ENCODE measurements around the gene GRIN2A.

- TF ChIP-seq EZH2phosphoT487 (IDR thresholded peaks at IDR 0.05; ENCODE audit: insufficient read depth, low read depth) (no peak), EZH2 (IDR thresholded peaks at IDR 0.05; ENCODE audit: insufficient read depth, poor library complexity, severe bottlenecking) (no peak)
These were observed 383.2 kb downstream of the GRIN2A start for GRCh38 chr16:9798952-9799580.

Measured in GM23248 (cell line).